ENCODE data around the gene MTHFSD. TPM values are rescaled to one million over a fixed set of nuclear protein-coding genes. Genes with fewer than 3 reads are reported as not detected.
A peak's percentile ranks its signal among the peaks of the same experiment; 100 is the strongest.

The MTHFSD gene
- polyA plus RNA-seq, 1 of the 3 experiments (the other 2 are of a cell fraction): 15.6 TPM

GRCh38 chr16:86563469-86564345 is 8.7 kb upstream of the MTHFSD start (continued):
- TF ChIP-seq CTCF (IDR thresholded peaks at IDR 0.05): peak; percentile 100
- no peak for TF ChIP-seq RCOR1 (IDR thresholded peaks at IDR 0.05; ENCODE audit: low read length)
- TF ChIP-seq FOXJ3 (CRISPR knock-in tag; IDR thresholded peaks at IDR 0.05): no peak
- TF ChIP-seq CHD2 (IDR thresholded peaks at IDR 0.05; ENCODE audit: low read length, partially characterized antibody): peak; percentile 45
- no peak for TF ChIP-seq YY1 (IDR thresholded peaks at IDR 0.05; ENCODE audit: low read depth)
- TF ChIP-seq MEF2A (IDR thresholded peaks at IDR 0.05; ENCODE audit: borderline replicate concordance, low read depth): no peak
- no peak for TF ChIP-seq GATA2 (CRISPR knock-in tag; IDR thresholded peaks at IDR 0.05)
- TF ChIP-seq ZBTB33 (IDR thresholded peaks at IDR 0.05; ENCODE audit: borderline replicate concordance, low read depth): no peak
- no peak for TF ChIP-seq TEAD4 (IDR thresholded peaks at IDR 0.05; ENCODE audit: borderline replicate concordance, insufficient read depth)

GRCh38 chr16:86562356-86562755 is 7.3 kb upstream of the MTHFSD start:
- no peaks in the 10 kb centered on the region for H3K36me3 ChIP-seq (replicated peaks in 1 of 2; ENCODE audit: control insufficient read depth in 1 of 2, insufficient read depth in 2 of 2, low read length in 1 of 2)
- no peak overlapping the region for H2AFZ ChIP-seq (ENCODE audit: low read depth)
- no peak overlapping the region for H3K4me2 ChIP-seq
- H3F3A ChIP-seq (replicated peaks; ENCODE audit: insufficient read depth): peaks cover 11% of the 10 kb centered on the region
- POLR2A ChIA-PET: no interaction called here
- peaks cover 23% of the 10 kb centered on the region; the same call in 1 of the 2 replicates for H3K27me3 ChIP-seq (ENCODE audit: insufficient read depth)
- H3K4me1 ChIP-seq (ENCODE audit: control insufficient read depth in 1 of 2, insufficient read depth in 2 of 2, low read depth in 1 of 2, low read length in 1 of 2): no peaks in the 10 kb centered on the region; a peak in 1 of 4 replicates
- no peak for DNase-seq
- no peak overlapping the region for H3K4me3 ChIP-seq (ENCODE audit: low read depth in 2 of 2, low read length in 1 of 2)
- H3K79me2 ChIP-seq (ENCODE audit: insufficient read depth): peaks cover 8% of the 10 kb centered on the region
- CTCF ChIA-PET: interaction anchor here (1.1 to 5.5 kb wide), 2 partner anchors 485 to 500 kb away, joined by 3 to 56 read pairs; no protein-coding TSS in a partner anchor
- TF ChIP-seq POLR2AphosphoS5 (IDR thresholded peaks at IDR 0.05; ENCODE audit: low read depth, low read length): no peak
- no peak for TF ChIP-seq FOSL2 (IDR thresholded peaks at IDR 0.05; ENCODE audit: borderline replicate concordance, low read depth)
- TF ChIP-seq EP300 (IDR thresholded peaks at IDR 0.05; ENCODE audit: borderline replicate concordance in 1 of 2, low read depth in 1 of 2, low read length in 1 of 2): no peak
- no peak for TF ChIP-seq FOXM1 (IDR thresholded peaks at IDR 0.05; ENCODE audit: low read depth)
- TF ChIP-seq RXRA (IDR thresholded peaks at IDR 0.05; ENCODE audit: borderline replicate concordance, low read depth): no peak
- no peak for TF ChIP-seq RCOR1 (IDR thresholded peaks at IDR 0.05; ENCODE audit: low read length)
- no peak for TF ChIP-seq NFIC (IDR thresholded peaks at IDR 0.05; ENCODE audit: borderline replicate concordance)
- TF ChIP-seq GABPA (IDR thresholded peaks at IDR 0.05; ENCODE audit: low read depth): no peak
- WGBS (ENCODE audit: low lambda C conversion rate): 42% methylated on average over 6 of the region's 6 CpGs
- H3K9ac ChIP-seq: no peak overlapping the region
- no peaks in the 10 kb centered on the region for H4K20me1 ChIP-seq (ENCODE audit: insufficient read depth)
- H3K9me3 ChIP-seq: no peaks in the 10 kb centered on the region
- H3K9me2 ChIP-seq: no peaks in the 10 kb centered on the region
- no peak overlapping the region for H3K27ac ChIP-seq (ENCODE audit: low read depth in 2 of 2, low read length in 1 of 2)
